ENCODE results near the gene SHMT2. TPM values are rescaled to one million over a fixed set of nuclear protein-coding genes. Genes with fewer than 3 reads are reported as not detected.

Gene SHMT2
- total and polyA plus RNA-seq, 9 of the 15 experiments (the other 6 are each of a cell fraction or from before 2014, with no cell fraction given), result 46.1 to 319 (median 115) TPM

- WGBS (ENCODE audit: insufficient coverage, low coverage, missing lambda C conversion rate), result 34% methylated on average over 17 of the region's 17 CpGs
- in situ Hi-C loops (cut with MboI), result no loop called here
Observed at GRCh38 chr12:57198329-57198728, 31.2 kb upstream of the SHMT2 start.

More at GRCh38 chr12:57198329-57198728, 31.2 kb upstream of the SHMT2 start:
- no peak overlapping the region for H3K4me2 ChIP-seq (ENCODE audit: insufficient read depth, low read length)
- no peaks in the 10 kb centered on the region for H3K9me1 ChIP-seq (ENCODE audit: control insufficient read depth, insufficient read depth, low read length)
- H3K27ac ChIP-seq (ENCODE audit: extremely low read depth, low read depth, low read length), result no peak overlapping the region
- H4K20me1 ChIP-seq (replicated peaks; ENCODE audit: control insufficient read depth, insufficient read depth, low read length), result peaks cover 38% of the 10 kb centered on the region
- H3K4me3 ChIP-seq, result no peak overlapping the region
- no peaks in the 10 kb centered on the region for H3K36me3 ChIP-seq (ENCODE audit: control insufficient read depth, insufficient read depth, low read length)
- ChIA-PET POLR2A (interaction anchor here (0.8 to 0.9 kb wide), 2 partner anchors 18 to 54 kb away, joined by 3 to 4 read pairs; no protein-coding TSS in a partner anchor), CTCF (ENCODE audit: low intra/inter-chr PET ratio) (no interaction called here)
- peaks cover 72 to 96% of the 10 kb centered on the region in 2 experiments; a peak in 4 of 5 replicates for H3K27me3 ChIP-seq (ENCODE audit: control insufficient read depth in 2 of 2, insufficient read depth in 2 of 2, low read length in 2 of 2)
- H3K9me3 ChIP-seq (replicated peaks; ENCODE audit: control insufficient read depth, insufficient read depth, low read depth, low read length), result no peaks in the 10 kb centered on the region
- no peak overlapping the region; a peak in 1 of 4 replicates for H3K9ac ChIP-seq (ENCODE audit: insufficient read depth in 1 of 2, low read depth in 2 of 2, low read length in 2 of 2)
- DNase-seq (ENCODE audit: extremely low read depth in 1 of 4, low spot score in 3 of 4) (no peak), ATAC-seq (no peak), FAIRE-seq (no peak)
- H3K4me1 ChIP-seq (replicated peaks in 1 of 2; ENCODE audit: control insufficient read depth in 2 of 2, insufficient read depth in 2 of 2, low read length in 2 of 2), result peaks cover 0 to 57% of the 10 kb centered on the region in 2 experiments; a peak in 2 of 5 replicates
- H3K79me2 ChIP-seq (ENCODE audit: control insufficient read depth, insufficient read depth, low read length), result no peaks in the 10 kb centered on the region
- peak; percentile 54 for TF ChIP-seq USF1 (CRISPR knock-in tag; IDR thresholded peaks at IDR 0.05)
- TF ChIP-seq, protein P1, sequence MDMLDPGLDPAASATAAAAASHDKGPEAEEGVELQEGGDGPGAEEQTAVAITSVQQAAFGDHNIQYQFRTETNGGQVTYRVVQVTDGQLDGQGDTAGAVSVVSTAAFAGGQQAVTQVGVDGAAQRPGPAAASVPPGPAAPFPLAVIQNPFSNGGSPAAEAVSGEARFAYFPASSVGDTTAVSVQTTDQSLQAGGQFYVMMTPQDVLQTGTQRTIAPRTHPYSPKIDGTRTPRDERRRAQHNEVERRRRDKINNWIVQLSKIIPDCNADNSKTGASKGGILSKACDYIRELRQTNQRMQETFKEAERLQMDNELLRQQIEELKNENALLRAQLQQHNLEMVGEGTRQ (CRISPR knock-in tag; IDR thresholded peaks at IDR 0.05), result peak; percentile 18; the same call in 1 of the 2 replicates
- TF ChIP-seq, protein P2, sequence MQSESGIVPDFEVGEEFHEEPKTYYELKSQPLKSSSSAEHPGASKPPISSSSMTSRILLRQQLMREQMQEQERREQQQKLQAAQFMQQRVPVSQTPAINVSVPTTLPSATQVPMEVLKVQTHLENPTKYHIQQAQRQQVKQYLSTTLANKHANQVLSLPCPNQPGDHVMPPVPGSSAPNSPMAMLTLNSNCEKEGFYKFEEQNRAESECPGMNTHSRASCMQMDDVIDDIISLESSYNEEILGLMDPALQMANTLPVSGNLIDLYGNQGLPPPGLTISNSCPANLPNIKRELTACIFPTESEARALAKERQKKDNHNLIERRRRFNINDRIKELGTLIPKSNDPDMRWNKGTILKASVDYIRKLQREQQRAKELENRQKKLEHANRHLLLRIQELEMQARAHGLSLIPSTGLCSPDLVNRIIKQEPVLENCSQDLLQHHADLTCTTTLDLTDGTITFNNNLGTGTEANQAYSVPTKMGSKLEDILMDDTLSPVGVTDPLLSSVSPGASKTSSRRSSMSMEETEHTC (IDR thresholded peaks at IDR 0.05), result no peak
- no peak overlapping the region for H2AFZ ChIP-seq (ENCODE audit: low read depth, low read length)
- intact Hi-C loops (cut with micrococcal nuclease), result loop anchor here (5.0 kb wide), 1 partner anchor 44 kb away; no protein-coding TSS in a partner anchor
- no TSS peak for BruUV-seq (replicated peaks)

Data from K562 (cell line).